Fibroblast of lung (primary cell): Measurements from ENCODE around the gene RASL11B. TPM values are rescaled to one million over a fixed set of nuclear protein-coding genes. Genes with fewer than 3 reads are reported as not detected.

ENCODE experiments used
- DNase-seq, 2 donors: peaks; one replicate each; pipeline versions ENCODE4 v3.0.0 to v3.0.0-alpha.2; 2010; ENCODE audit warnings: low read depth in 2 of 2
- H2AFZ ChIP-seq: 2 replicates; pipeline ENCODE4 v1.5.1; 2012; ENCODE audit warnings: low read length, control low read depth, inconsistent platforms
- H3K27ac ChIP-seq: 2 replicates; pipeline ENCODE4 v1.5.1; 2011; ENCODE audit warnings: low read length, control low read depth; ENCODE audit not compliant: insufficient read depth
- H3K27me3 ChIP-seq: 2 replicates; pipeline ENCODE4 v1.5.1; 2011; ENCODE audit warnings: mild to moderate bottlenecking, low read length; ENCODE audit not compliant: control insufficient read depth, insufficient read depth
- H3K36me3 ChIP-seq: 2 replicates; pipeline ENCODE4 v1.5.1; 2011; ENCODE audit warnings: low read length; ENCODE audit not compliant: control insufficient read depth, insufficient read depth
- H3K4me1 ChIP-seq: 2 replicates; pipeline ENCODE4 v1.5.1; 2011; ENCODE audit warnings: low read length; ENCODE audit not compliant: control insufficient read depth, insufficient read depth; ENCODE audit errors: extremely low read depth
- H3K4me2 ChIP-seq: 2 replicates; pipeline ENCODE4 v1.5.1; 2011; ENCODE audit warnings: low read length, control low read depth; ENCODE audit not compliant: insufficient read depth; ENCODE audit errors: extremely low read depth
- H3K4me3 ChIP-seq, 4 experiments: fragments of 200-600 bp in 1 of 4; sonication (generic) in 1 of 4; replicated peaks in 1 of 4; 2 replicates each; pipeline ENCODE4 v1.5.1; 2011 to 2016; ENCODE audit warnings: low read length in 4 of 4, low read depth in 3 of 4, mild to moderate bottlenecking in 3 of 4, control low read depth in 2 of 4, inconsistent platforms in 1 of 4, mixed read lengths in 1 of 4; ENCODE audit not compliant: insufficient read depth in 1 of 4; ENCODE audit errors: control extremely low read depth in 1 of 4
- H3K79me2 ChIP-seq: 2 replicates; pipeline ENCODE4 v1.5.1; 2012; ENCODE audit warnings: mild to moderate bottlenecking, low read length, inconsistent platforms; ENCODE audit not compliant: control insufficient read depth, insufficient read depth
- H3K9ac ChIP-seq: 2 replicates; pipeline ENCODE4 v1.5.1; 2011; ENCODE audit warnings: mild to moderate bottlenecking, low read length, control low read depth; ENCODE audit not compliant: insufficient read depth
- H3K9me3 ChIP-seq: 2 replicates; pipeline ENCODE4 v1.5.1; 2012; ENCODE audit warnings: low read depth, low read length; ENCODE audit not compliant: control insufficient read depth, insufficient read depth
- H4K20me1 ChIP-seq: 2 replicates; pipeline ENCODE4 v1.5.1; 2011; ENCODE audit warnings: low read length; ENCODE audit not compliant: control insufficient read depth, insufficient read depth; ENCODE audit errors: extremely low read depth
- EZH2 ChIP-seq: IDR thresholded peaks from 2 replicates; pipeline ENCODE4 v1.5.1; 2012; ENCODE audit warnings: low read length, control low read depth, mild to moderate bottlenecking; ENCODE audit errors: missing control alignments
- polyA plus RNA-seq, 2 donors: library from polyadenylated mRNA; depleted of rRNA in 1 of 2; stranded (reverse) in 1 of 2; unstranded in 1 of 2; fragments of >200 nt; gene quantifications; 2 replicates each; pipeline ENCODE4 v1.2.1, GENCODE V29; 2011 to 2012; ENCODE audit warnings: missing spikeins in 1 of 2
- total RNA-seq: library from RNA; depleted of rRNA; stranded (reverse); fragments of >200 nt; gene quantifications from 2 replicates; pipeline ENCODE4 v1.2.1, GENCODE V29; 2014
- TF ChIP-seq, protein P1 (sequence below), 2 donors: IDR thresholded peaks in 1 of 2; conservative IDR thresholded peaks in 1 of 2; 1 replicate in 1 of 2; 2 replicates in 1 of 2; pipeline ENCODE4 v1.5.1; 2011 to 2012; ENCODE audit warnings: low read length in 2 of 2, control low read depth in 1 of 2, inconsistent platforms in 1 of 2, low read depth in 1 of 2, mild to moderate bottlenecking in 1 of 2

The RASL11B gene
- total and polyA plus RNA-seq, 2 donors (not counting 1 experiment from before 2014, with no cell fraction given): 2.1 to 15.2 TPM

DNA sequence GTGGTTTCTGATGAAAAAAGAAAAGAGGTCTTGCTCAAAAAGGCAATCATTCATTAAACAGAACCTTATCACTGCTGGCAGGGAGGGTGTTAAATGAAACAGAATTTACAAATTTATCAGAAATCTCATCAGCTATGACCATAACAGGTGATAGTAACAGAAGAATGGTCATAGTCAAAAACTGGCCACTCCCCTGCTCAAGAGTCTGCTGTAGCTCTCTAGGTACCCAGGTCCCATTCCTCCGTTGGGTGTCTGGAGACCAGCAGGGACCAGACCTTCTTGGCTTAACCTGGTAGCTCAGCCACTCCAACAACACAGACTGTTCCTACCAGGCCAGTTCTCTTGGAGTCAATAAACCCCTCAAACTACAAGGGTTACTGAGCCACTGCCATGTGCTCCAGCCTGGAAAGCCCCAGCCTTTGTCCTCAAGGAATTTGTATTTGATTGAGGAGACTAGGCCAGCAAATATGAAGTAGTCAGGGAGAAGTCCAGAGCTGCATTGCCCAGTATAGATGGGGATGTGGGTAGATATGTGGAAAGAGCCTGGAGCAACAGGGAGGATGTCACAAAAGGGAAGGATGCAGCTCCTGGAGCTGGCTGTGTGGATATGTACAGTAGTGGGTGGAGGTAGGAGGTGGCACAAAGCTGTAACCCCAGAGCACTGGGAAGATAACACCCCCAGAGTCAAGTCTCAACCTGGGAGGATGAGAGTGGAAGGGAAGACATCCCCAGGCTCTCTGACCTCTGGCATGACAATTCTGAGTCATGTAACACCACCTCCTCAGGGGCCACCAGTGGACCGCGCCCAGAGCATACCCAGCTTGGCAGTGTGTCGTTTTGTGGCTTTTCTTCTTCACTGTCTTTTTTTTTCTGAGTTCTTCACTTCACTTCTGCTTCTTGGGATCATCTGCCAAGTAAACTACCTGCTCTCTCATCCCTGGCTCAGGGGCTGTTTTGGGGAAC is 21.9 kb downstream of the RASL11B start:
- Histone ChIP-seq H3K27ac (no peak overlapping the region), H2AFZ (no peak overlapping the region), H3K4me3 (no peak overlapping the region), H3K4me1 (no peaks in the 10 kb centered on the region), H3K9me3 (no peaks in the 10 kb centered on the region), H3K79me2 (no peaks in the 10 kb centered on the region), H4K20me1 (no peaks in the 10 kb centered on the region), H3K4me2 (no peak overlapping the region), H3K27me3 (no peaks in the 10 kb centered on the region), H3K36me3 (no peaks in the 10 kb centered on the region), H3K9ac (no peak overlapping the region)
- TF ChIP-seq, protein P1, sequence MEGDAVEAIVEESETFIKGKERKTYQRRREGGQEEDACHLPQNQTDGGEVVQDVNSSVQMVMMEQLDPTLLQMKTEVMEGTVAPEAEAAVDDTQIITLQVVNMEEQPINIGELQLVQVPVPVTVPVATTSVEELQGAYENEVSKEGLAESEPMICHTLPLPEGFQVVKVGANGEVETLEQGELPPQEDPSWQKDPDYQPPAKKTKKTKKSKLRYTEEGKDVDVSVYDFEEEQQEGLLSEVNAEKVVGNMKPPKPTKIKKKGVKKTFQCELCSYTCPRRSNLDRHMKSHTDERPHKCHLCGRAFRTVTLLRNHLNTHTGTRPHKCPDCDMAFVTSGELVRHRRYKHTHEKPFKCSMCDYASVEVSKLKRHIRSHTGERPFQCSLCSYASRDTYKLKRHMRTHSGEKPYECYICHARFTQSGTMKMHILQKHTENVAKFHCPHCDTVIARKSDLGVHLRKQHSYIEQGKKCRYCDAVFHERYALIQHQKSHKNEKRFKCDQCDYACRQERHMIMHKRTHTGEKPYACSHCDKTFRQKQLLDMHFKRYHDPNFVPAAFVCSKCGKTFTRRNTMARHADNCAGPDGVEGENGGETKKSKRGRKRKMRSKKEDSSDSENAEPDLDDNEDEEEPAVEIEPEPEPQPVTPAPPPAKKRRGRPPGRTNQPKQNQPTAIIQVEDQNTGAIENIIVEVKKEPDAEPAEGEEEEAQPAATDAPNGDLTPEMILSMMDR (conservative IDR thresholded peaks at IDR 0.05 in 1 of 2, IDR thresholded peaks at IDR 0.05 in 1 of 2; ENCODE audit: low read depth in 1 of 2, low read length in 2 of 2): no peak
- no peak for TF ChIP-seq EZH2
- DNase-seq: no peak

GRCh38 chr4:52884994-52885393 is 22.9 kb downstream of the RASL11B start:
- H3K27me3 ChIP-seq: no peaks in the 10 kb centered on the region
- no peaks in the 10 kb centered on the region for H3K4me1 ChIP-seq
- no peak overlapping the region for H3K4me2 ChIP-seq
- TF ChIP-seq EZH2: no peak
- TF ChIP-seq, protein P1 (conservative IDR thresholded peaks at IDR 0.05 in 1 of 2, IDR thresholded peaks at IDR 0.05 in 1 of 2; ENCODE audit: low read depth in 1 of 2, low read length in 2 of 2): no peak
- H3K9ac ChIP-seq: no peak overlapping the region
- no peaks in the 10 kb centered on the region for H3K36me3 ChIP-seq
- H3K79me2 ChIP-seq: no peaks in the 10 kb centered on the region
- no peak overlapping the region for H3K4me3 ChIP-seq
- DNase-seq: no peak
- no peak overlapping the region for H3K27ac ChIP-seq
- no peak overlapping the region for H2AFZ ChIP-seq
- H4K20me1 ChIP-seq: no peaks in the 10 kb centered on the region
- H3K9me3 ChIP-seq: no peaks in the 10 kb centered on the region

GRCh38 chr4:52889354-52889753 is 27.2 kb downstream of the RASL11B start:
- no peak overlapping the region for H3K4me3 ChIP-seq
- no peaks in the 10 kb centered on the region for H4K20me1 ChIP-seq
- H2AFZ ChIP-seq: no peak overlapping the region
- no peaks in the 10 kb centered on the region for H3K27me3 ChIP-seq
- no peaks in the 10 kb centered on the region for H3K4me1 ChIP-seq
- H3K27ac ChIP-seq: no peak overlapping the region
- no peaks in the 10 kb centered on the region for H3K36me3 ChIP-seq
- no peak overlapping the region for H3K4me2 ChIP-seq
- H3K79me2 ChIP-seq: no peaks in the 10 kb centered on the region
- H3K9me3 ChIP-seq: no peaks in the 10 kb centered on the region
- TF ChIP-seq EZH2: no peak
- TF ChIP-seq, protein P1 (conservative IDR thresholded peaks at IDR 0.05 in 1 of 2, IDR thresholded peaks at IDR 0.05 in 1 of 2; ENCODE audit: low read depth in 1 of 2, low read length in 2 of 2): no peak
- H3K9ac ChIP-seq: no peak overlapping the region
- DNase-seq: no peak
